K562 (cell line): Measurements from ENCODE around the gene TFEB. TPM values are rescaled to one million over a fixed set of nuclear protein-coding genes. Genes with fewer than 3 reads are reported as not detected.

Source experiments
- ATAC-seq: fragments of 200-7000 bp; cut with Tn5 transposase; 3 replicates; pipeline ENCODE4 v1.9.1; 2020; ENCODE audit warnings: moderate library complexity
- BruUV-seq: library from RNA; stranded (reverse); fragments of 400-500 nt; replicated peaks from 2 replicates; lab custom pipeline; 2021; lab: Mats Ljungman, UMichigan
- CTCF ChIA-PET: fragments of 300-600 bp; formaldehyde crosslinking; extraction: SDS; loops from one replicate; lab custom pipeline; 2021; ENCODE audit warnings: low intra/inter-chr PET ratio; lab: Yijun Ruan, JAX
- POLR2A ChIA-PET: fragments of 300-600, 350-650 bp; sonication (Branson Sonifier 250); formaldehyde crosslinking; extraction: SDS; loops from one replicate; lab custom pipeline; 2021; ENCODE audit warnings: antibody characterized with exemption, inconsistent platforms; lab: Yijun Ruan, JAX
- DNase-seq, 4 experiments: peaks; one replicate each; pipeline versions ENCODE4 v3.0.0 to v3.0.0-alpha.2; 2011 to 2018; ENCODE audit warnings: low spot score in 3 of 4, mixed read lengths in 3 of 4; ENCODE audit errors: extremely low read depth in 1 of 4
- FAIRE-seq: peaks from 2 replicates; lab custom pipeline; 2011; peaks lifted over from hg19 to GRCh38; lab: Jason Lieb, UNC
- H2AFZ ChIP-seq: 2 replicates; pipeline ENCODE4 v1.6.0; 2011; ENCODE audit warnings: low read depth, low read length, control low read depth, inconsistent platforms
- H3K27ac ChIP-seq: fragments of 200-600 bp; 3 replicates; pipeline ENCODE4 v1.8.0; 2011; ENCODE audit warnings: low read depth, mild to moderate bottlenecking, control low read depth, inconsistent platforms, low read length, moderate library complexity, mixed read lengths; ENCODE audit errors: extremely low read depth
- H3K27me3 ChIP-seq, 2 experiments: fragments of 300-600 bp in 1 of 2; 2 replicates in 1 of 2; 3 replicates in 1 of 2; pipeline versions ENCODE4 v1.6.0 to v1.8.0; 2011; ENCODE audit warnings: inconsistent platforms in 2 of 2, low read length in 2 of 2, mild to moderate bottlenecking in 1 of 2, mixed read lengths in 1 of 2, moderate library complexity in 1 of 2; ENCODE audit not compliant: control insufficient read depth in 2 of 2, insufficient read depth in 2 of 2
- H3K36me3 ChIP-seq: fragments of 300-600 bp; 3 replicates; pipeline ENCODE4 v1.8.0; 2011; ENCODE audit warnings: mild to moderate bottlenecking, low read length, inconsistent platforms; ENCODE audit not compliant: control insufficient read depth, insufficient read depth
- H3K4me1 ChIP-seq, 2 experiments: fragments of 200-600 bp in 1 of 2; replicated peaks in 1 of 2; 2 replicates in 1 of 2; 3 replicates in 1 of 2; pipeline versions ENCODE4 v1.5.1 to v1.8.0; 2011; ENCODE audit warnings: inconsistent platforms in 2 of 2, low read length in 2 of 2, mild to moderate bottlenecking in 1 of 2, mixed read lengths in 1 of 2, moderate library complexity in 1 of 2; ENCODE audit not compliant: control insufficient read depth in 2 of 2, insufficient read depth in 2 of 2
- H3K4me2 ChIP-seq: 2 replicates; pipeline ENCODE4 v1.6.1; 2011; ENCODE audit warnings: low read length, control low read depth, inconsistent platforms, mixed read lengths; ENCODE audit not compliant: insufficient read depth
- H3K4me3 ChIP-seq: fragments of 200-600 bp; sonication (generic), shearing (Covaris generic); 2 replicates; pipeline ENCODE4 v1.5.1; 2016; ENCODE audit warnings: control low read depth, inconsistent platforms
- H3K79me2 ChIP-seq: fragments of 200-600 bp; 3 replicates; pipeline ENCODE4 v1.8.0; 2011; ENCODE audit warnings: low read length, inconsistent platforms; ENCODE audit not compliant: control insufficient read depth, insufficient read depth
- H3K9ac ChIP-seq, 2 experiments: 2 replicates each; pipeline versions ENCODE4 v1.6.0 to v1.6.1; 2011; ENCODE audit warnings: low read depth in 2 of 2, low read length in 2 of 2, control low read depth in 1 of 2, inconsistent platforms in 1 of 2, mild to moderate bottlenecking in 1 of 2, mixed read lengths in 1 of 2; ENCODE audit not compliant: insufficient read depth in 1 of 2
- H3K9me1 ChIP-seq: one replicate; pipeline ENCODE4 v1.6.0; 2011; ENCODE audit warnings: inconsistent platforms, mild to moderate bottlenecking, low read length, moderate library complexity; ENCODE audit not compliant: control insufficient read depth, insufficient read depth
- H3K9me3 ChIP-seq: replicated peaks from 2 replicates; pipeline ENCODE4 v1.5.1; 2011; ENCODE audit warnings: low read depth, low read length, inconsistent platforms; ENCODE audit not compliant: control insufficient read depth, insufficient read depth
- H4K20me1 ChIP-seq: replicated peaks from 2 replicates; pipeline ENCODE4 v1.6.1; 2011; ENCODE audit warnings: low read length, inconsistent platforms, mixed read lengths; ENCODE audit not compliant: control insufficient read depth, insufficient read depth
- EHMT2 ChIP-seq: fragments of 450-650 bp; IDR thresholded peaks from 2 replicates; pipeline ENCODE4 v1.6.1; 2018; ENCODE audit warnings: antibody characterized with exemption
- ETS2 ChIP-seq: IDR thresholded peaks from 2 replicates; pipeline ENCODE4 v1.6.1; 2016; ENCODE audit warnings: borderline replicate concordance, missing genetic modification characterization, mild to moderate bottlenecking, moderate library complexity, missing compliant biosample characterization; ENCODE audit not compliant: poor library complexity, severe bottlenecking
- KDM1A ChIP-seq, 2 experiments: fragments of 450-650 bp; IDR thresholded peaks; 2 replicates each; pipeline ENCODE4 v1.6.1; 2016; ENCODE audit warnings: mild to moderate bottlenecking in 2 of 2
- NEUROD1 ChIP-seq: fragments of 150-350 bp; IDR thresholded peaks from 2 replicates; pipeline ENCODE4 v1.6.1; 2014; ENCODE audit warnings: borderline replicate concordance, low read length, low read depth; ENCODE audit not compliant: partially characterized antibody
- NUFIP1 ChIP-seq: fragments of 450-650 bp; IDR thresholded peaks from 2 replicates; pipeline ENCODE4 v1.6.1; 2018; ENCODE audit not compliant: partially characterized antibody
- PTRF ChIP-seq: fragments of 450-650 bp; IDR thresholded peaks from 2 replicates; pipeline ENCODE4 v1.6.1; 2016; ENCODE audit warnings: mild to moderate bottlenecking, missing genetic modification characterization, missing compliant biosample characterization
- RBBP5 ChIP-seq: fragments of 200-600 bp; sonication (generic); IDR thresholded peaks from 2 replicates; pipeline ENCODE4 v1.6.1; 2012; ENCODE audit warnings: borderline replicate concordance, mild to moderate bottlenecking, low read length, control low read depth, inconsistent platforms; ENCODE audit not compliant: insufficient read depth, poor library complexity, severe bottlenecking
- TOE1 ChIP-seq, 2 experiments: fragments of 450-650 bp in 1 of 2; sonication (generic) in 1 of 2; formaldehyde crosslinking in 1 of 2; IDR thresholded peaks; 2 replicates each; pipeline versions ENCODE4 v1.7.1 to v1.8.0; 2016 to 2022; ENCODE audit warnings: borderline replicate concordance in 2 of 2, mild to moderate bottlenecking in 2 of 2, antibody characterized with exemption in 1 of 2, inconsistent platforms in 1 of 2, low read depth in 1 of 2, missing genetic modification reagents in 1 of 2, moderate library complexity in 1 of 2
- ZBED1 ChIP-seq: IDR thresholded peaks from 2 replicates; pipeline ENCODE4 v1.6.1; 2014
- ZNF124 ChIP-seq: sonication (generic); formaldehyde crosslinking; IDR thresholded peaks from 2 replicates; pipeline ENCODE4 v1.8.1; 2022; ENCODE audit warnings: missing genetic modification reagents
- ZNF311 ChIP-seq: fragments of 250-450 bp; sonication (Bioruptor Pico); IDR thresholded peaks from 2 replicates; pipeline ENCODE4 v1.4.0; 2020; ENCODE audit warnings: mild to moderate bottlenecking, moderate library complexity
- WGBS: fragments of 100-300 bp; shearing (Covaris generic); methylation state at CpG from one replicate; pipeline ENCODE4 v1.1.6; 2016; ENCODE audit warnings: low coverage, mixed read lengths; ENCODE audit not compliant: insufficient coverage; ENCODE audit errors: missing lambda C conversion rate; 5-methylcytosine and 5-hydroxymethylcytosine counted together
- in situ Hi-C: fragments of 300-500 bp; cut with MboI; formaldehyde crosslinking; loops from 4 replicates; pipeline ENCODE4 v1.15.0; 2018; ENCODE audit warnings: inconsistent platforms, mixed read lengths
- intact Hi-C: fragments of 100-400 bp; cut with micrococcal nuclease; formaldehyde crosslinking; loops from 2 replicates; pipeline ENCODE4 v1.14.2; 2022
- polyA plus RNA-seq, 8 experiments: library from polyadenylated mRNA; depleted of rRNA in 4 of 8; stranded (reverse) in 5 of 8; unstranded in 3 of 8; fragments of >200 nt; fragmentation: Nextera tagmentation in 2 of 8; fragmentation: Illumina TruSeq in 1 of 8; extraction: Ambion mirVana in 2 of 8; extraction: Trizol in 1 of 8; gene quantifications; 2 replicates each; pipeline versions ENCODE4 v1.2.1 to v1.2.3, GENCODE V29; 2011 to 2014; ENCODE audit warnings: inconsistent platforms in 1 of 8, missing spikeins in 1 of 8
- total RNA-seq, 7 experiments: library from RNA; depleted of rRNA in 6 of 7; stranded (reverse); fragments of >200 nt in 6 of 7; fragmentation: Illumina TruSeq in 2 of 7; extraction: Trizol in 2 of 7; gene quantifications; 2 replicates each; pipeline versions ENCODE4 v1.2.1 to v1.2.3, GENCODE V29; 2011 to 2021; ENCODE audit warnings: low replicate concordance in 1 of 7
- TF ChIP-seq, protein P1 (sequence below): fragments of 450-650 bp; formaldehyde crosslinking; IDR thresholded peaks from 2 replicates; pipeline ENCODE4 v1.4.0; 2020; ENCODE audit warnings: mild to moderate bottlenecking, mixed read lengths
- TF ChIP-seq, protein P2 (sequence below): fragments of 250-450 bp; sonication (Bioruptor Pico); IDR thresholded peaks from 2 replicates; pipeline ENCODE4 v1.5.0; 2020; ENCODE audit warnings: mild to moderate bottlenecking, borderline replicate concordance

TFEB gene
- total and polyA plus RNA-seq, 9 of the 15 experiments (the other 6 are each of a cell fraction or from before 2014, with no cell fraction given): 0.04 to 4.7 (median 2.0) TPM

DNA sequence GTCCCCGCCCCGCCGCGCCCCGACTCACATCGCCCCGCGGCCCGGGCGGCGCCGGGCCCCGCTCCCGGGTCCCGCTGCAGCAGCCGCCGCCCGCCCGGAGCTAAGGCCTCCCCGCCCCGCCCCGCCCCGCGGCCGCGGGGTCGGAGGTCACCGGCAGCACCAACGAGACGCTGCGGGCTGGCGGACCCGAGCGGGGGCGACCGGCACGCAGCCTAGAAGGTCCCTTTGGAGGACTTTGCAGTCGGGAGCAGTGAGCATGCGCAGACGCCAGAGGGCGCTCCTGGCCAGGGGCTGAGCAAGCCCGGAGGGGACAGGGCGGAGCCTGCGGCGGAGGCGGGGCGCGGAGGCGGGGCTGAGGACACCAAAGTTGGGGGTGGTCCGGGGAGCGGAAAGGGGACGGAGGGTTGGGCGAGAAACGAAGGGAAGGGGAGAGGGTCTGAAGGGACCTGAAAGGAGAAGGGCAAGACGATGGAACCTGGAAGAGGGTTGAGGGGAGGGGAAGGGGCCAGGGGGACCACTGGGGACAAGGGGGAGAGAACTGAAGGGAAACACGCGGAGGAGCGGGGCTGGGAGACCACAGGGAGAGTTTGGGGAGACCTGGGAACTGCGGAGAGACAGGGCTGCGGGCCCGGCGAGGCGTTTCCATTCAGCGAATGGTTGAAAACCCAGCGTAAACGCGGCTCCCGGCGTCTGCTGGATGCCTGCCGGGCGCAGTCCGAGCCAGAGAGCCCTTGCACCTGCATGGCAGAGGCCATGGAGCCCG lies 44.6 kb upstream of the TFEB start, which contains the start of gene FRS3:
Gene FRS3 (minus strand): TSS at position 113 of the 763 bp plus-strand sequence. CDS start 2,913 bp downstream, outside the sequence.
- BruUV-seq: no TSS peak
- peaks cover 6% of the 10 kb centered on the region; the same call in 1 of the 3 replicates for H3K79me2 ChIP-seq
- CTCF ChIA-PET: interaction anchor here (0.7 to 4.3 kb wide), 11 partner anchors 44 to 1097 kb away, joined by 3 to 50 read pairs (median 4); partner anchors contain the start of gene TFEB
- 0% methylated on average over 43 of the region's 73 CpGs for WGBS
- H3K9ac ChIP-seq: peak within 1 kb of the TSS; percentile 67 to 91
- H2AFZ ChIP-seq: peak within 1 kb of the TSS; percentile 90
- DNase-seq (peak; percentile 98 to 99 (median 98)), FAIRE-seq (peak; percentile 97), ATAC-seq (peak; percentile 94)
- H4K20me1 ChIP-seq: no peaks in the 10 kb centered on the region; the same call in 1 of the 2 replicates
- intact Hi-C loops (loop anchor here (1.0 to 5.0 kb wide), 6 partner anchors 178 to 1097 kb away; partner anchors contain the start of genes MRPS10 and RPL7L1), in situ Hi-C loops (loop anchor here (10.0 kb wide), 1 partner anchor 445 kb away; no protein-coding TSS in a partner anchor)
- H3K27ac ChIP-seq: peak within 1 kb of the TSS; percentile 51; the same call in 2 of the 3 replicates
- POLR2A ChIA-PET: interaction anchor here (0.5 kb wide), 1 partner anchor 17 kb away, joined by 3 read pairs; no protein-coding TSS in a partner anchor
- no peaks in the 10 kb centered on the region for H3K9me3 ChIP-seq
- H3K27me3 ChIP-seq: no peaks in the 10 kb centered on the region
- peaks cover 10% of the 10 kb centered on the region; the same call in 2 of the 3 replicates for H3K36me3 ChIP-seq
- no peaks in the 10 kb centered on the region for H3K9me1 ChIP-seq
- H3K4me1 ChIP-seq: peaks cover 17 to 27% of the 10 kb centered on the region in 2 experiments
- peak within 1 kb of the TSS; percentile 92 for H3K4me2 ChIP-seq
- H3K4me3 ChIP-seq: peak within 1 kb of the TSS; percentile 69
- TF ChIP-seq NUFIP1 (no peak), ZBED1 (0 out of 2 replicates have a peak, but pooled peaks have one; percentile 51), EHMT2 (no peak), RBBP5 (peak; percentile 89), ZNF311 (CRISPR knock-in tag) (no peak), TOE1 (IDR thresholded peaks at IDR 0.05; ENCODE audit: borderline replicate concordance) (peak; percentile 38; the same call in 1 of the 2 replicates), TOE1 (CRISPR knock-in tag; IDR thresholded peaks at IDR 0.05; ENCODE audit: borderline replicate concordance, low read depth) (no peak), KDM1A (IDR thresholded peaks at IDR 0.05) (no peak), ETS2 (no peak), NEUROD1 (peak; percentile 68), PTRF (tag) (no peak), ZNF124 (no peak)
- TF ChIP-seq, protein P1, sequence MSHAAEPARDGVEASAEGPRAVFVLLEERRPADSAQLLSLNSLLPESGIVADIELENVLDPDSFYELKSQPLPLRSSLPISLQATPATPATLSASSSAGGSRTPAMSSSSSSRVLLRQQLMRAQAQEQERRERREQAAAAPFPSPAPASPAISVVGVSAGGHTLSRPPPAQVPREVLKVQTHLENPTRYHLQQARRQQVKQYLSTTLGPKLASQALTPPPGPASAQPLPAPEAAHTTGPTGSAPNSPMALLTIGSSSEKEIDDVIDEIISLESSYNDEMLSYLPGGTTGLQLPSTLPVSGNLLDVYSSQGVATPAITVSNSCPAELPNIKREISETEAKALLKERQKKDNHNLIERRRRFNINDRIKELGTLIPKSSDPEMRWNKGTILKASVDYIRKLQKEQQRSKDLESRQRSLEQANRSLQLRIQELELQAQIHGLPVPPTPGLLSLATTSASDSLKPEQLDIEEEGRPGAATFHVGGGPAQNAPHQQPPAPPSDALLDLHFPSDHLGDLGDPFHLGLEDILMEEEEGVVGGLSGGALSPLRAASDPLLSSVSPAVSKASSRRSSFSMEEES (CRISPR knock-in tag): no peak
- TF ChIP-seq, protein P2, sequence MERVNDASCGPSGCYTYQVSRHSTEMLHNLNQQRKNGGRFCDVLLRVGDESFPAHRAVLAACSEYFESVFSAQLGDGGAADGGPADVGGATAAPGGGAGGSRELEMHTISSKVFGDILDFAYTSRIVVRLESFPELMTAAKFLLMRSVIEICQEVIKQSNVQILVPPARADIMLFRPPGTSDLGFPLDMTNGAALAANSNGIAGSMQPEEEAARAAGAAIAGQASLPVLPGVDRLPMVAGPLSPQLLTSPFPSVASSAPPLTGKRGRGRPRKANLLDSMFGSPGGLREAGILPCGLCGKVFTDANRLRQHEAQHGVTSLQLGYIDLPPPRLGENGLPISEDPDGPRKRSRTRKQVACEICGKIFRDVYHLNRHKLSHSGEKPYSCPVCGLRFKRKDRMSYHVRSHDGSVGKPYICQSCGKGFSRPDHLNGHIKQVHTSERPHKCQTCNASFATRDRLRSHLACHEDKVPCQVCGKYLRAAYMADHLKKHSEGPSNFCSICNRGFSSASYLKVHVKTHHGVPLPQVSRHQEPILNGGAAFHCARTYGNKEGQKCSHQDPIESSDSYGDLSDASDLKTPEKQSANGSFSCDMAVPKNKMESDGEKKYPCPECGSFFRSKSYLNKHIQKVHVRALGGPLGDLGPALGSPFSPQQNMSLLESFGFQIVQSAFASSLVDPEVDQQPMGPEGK (CRISPR knock-in tag): no peak
